Neural progenitor cell (in vitro differentiated cells): ENCODE data around the gene PLOD1.

Experiments used
- CTCF ChIP-seq: fragments of 200-600 bp; sonication (generic); IDR thresholded peaks from 2 replicates; pipeline ENCODE4 v1.5.1; 2017; ENCODE audit warnings: antibody characterized with exemption, mild to moderate bottlenecking
- EZH2phosphoT487 ChIP-seq: fragments of 200-600 bp; sonication (generic); IDR thresholded peaks from 2 replicates; pipeline ENCODE4 v1.6.1; 2017; ENCODE audit warnings: antibody characterized with exemption

GRCh38 chr1:12019858-12020509 is 85.5 kb downstream of the PLOD1 start:
- TF ChIP-seq CTCF (no peak), EZH2phosphoT487 (no peak)
